HG03039 (cell line): Measurements from ENCODE around the gene EBI3.
"Not testable (repeated sequence)": the region's sequence is repeated elsewhere in the genome, so short reads cannot be mapped to it uniquely, and the experiment has no call there.

Experiments
- ATAC-seq: cut with Tn5 transposase; IDR thresholded peaks from one replicate; pipeline ENCODE4 v1.9.1; 2021; ENCODE audit warnings: mild to moderate bottlenecking, moderate library complexity; ENCODE audit not compliant: unreplicated experiment

The EBI3 gene

DNA sequence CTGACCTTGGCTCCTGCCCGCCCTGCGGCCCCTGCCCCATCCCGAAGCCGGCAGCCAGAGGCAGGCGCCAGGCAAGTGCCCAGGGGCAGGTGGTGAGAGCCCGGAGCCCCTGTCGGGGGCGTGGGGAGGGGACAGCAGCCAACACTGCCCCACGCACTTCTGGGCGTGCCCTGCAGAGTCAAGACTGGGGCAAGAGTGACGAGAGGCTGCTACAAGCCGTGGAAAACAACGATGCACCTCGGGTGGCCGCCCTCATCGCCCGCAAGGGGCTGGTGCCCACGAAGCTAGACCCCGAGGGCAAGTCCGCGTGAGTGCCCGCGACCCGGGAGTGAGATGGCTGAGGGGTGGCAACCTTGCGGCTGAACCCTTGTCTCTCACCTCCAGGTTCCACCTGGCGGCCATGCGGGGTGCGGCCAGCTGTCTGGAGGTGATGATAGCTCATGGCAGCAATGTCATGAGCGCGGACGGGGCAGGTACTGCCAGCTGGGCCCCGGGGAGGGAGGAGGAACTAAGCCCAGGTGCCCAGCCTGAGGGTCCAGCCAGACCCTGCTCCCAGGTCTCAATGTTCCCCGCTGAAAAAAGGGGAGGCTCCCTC is 29.5 kb upstream of the EBI3 start:
- ATAC-seq, result no peak

DNA sequence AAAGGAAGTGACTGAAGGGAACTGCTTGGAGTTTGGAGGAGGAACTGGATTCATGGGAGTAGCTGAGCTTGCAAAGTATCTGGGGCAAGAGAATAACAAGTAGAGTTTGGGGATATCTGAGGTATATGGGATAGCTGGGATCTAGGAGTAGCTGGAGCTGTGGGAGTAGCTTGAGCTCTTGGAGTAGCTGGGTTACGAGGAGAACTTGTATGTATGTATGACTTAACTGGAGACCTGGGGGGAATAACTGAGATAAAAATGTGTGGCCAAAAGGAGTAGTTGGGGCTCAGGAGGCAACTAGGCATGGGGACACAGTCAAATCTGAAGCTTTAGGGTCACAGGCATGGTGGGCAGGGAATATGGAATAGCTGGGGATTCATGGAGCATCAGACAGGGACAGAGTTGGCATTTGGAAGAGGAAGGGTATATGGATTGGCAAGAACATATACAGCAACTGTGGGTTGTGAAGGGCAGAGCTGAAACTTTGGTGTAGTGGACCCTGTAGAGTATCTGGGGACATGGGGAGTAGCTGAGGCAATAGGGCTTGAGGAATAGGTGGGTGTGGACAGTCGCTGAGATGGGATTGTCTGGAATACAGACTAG is 28.3 kb upstream of the EBI3 start:
- ATAC-seq, result no peak

GRCh38 chr19:4201798-4202197 is 27.5 kb upstream of the EBI3 start:
- no peak for ATAC-seq

DNA sequence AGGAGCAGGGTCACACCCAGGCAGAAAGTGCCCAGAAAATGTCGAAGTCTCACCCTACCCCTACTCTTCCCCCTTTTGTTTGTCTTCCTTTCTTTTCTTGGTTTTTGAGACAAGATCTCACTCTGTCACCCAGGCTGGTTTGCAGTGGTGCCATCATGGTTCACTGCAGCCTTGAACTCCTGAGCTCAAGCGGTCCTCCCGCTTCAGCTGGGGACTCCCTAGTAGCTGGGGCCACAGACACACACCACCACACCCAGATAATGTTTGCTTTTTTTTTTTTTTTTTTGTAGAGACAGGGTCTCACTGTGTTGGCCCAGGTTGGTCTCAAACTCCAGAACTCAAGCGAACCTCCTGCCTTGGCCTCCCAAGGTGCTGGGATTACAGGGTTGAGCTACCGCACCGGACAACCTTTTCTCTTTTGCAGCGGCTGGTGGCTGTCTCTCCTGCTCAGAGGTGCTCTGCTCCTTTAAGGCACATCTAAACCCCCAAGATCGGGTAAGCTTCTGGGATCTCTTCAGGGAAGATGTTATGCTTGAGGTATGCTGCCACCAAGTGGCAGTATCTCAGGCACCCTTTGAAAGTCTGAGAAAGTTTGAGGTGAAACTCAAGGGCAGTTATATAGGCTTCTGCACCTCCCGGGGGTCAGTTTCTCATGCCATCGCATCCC is 22.4 kb upstream of the EBI3 start:
- ATAC-seq, result no peak

GRCh38 chr19:4208385-4209094 is 20.8 kb upstream of the EBI3 start:
- ATAC-seq, result no peak

GRCh38 chr19:4210166-4210731 is 19.1 kb upstream of the EBI3 start:
- no peak for ATAC-seq

DNA sequence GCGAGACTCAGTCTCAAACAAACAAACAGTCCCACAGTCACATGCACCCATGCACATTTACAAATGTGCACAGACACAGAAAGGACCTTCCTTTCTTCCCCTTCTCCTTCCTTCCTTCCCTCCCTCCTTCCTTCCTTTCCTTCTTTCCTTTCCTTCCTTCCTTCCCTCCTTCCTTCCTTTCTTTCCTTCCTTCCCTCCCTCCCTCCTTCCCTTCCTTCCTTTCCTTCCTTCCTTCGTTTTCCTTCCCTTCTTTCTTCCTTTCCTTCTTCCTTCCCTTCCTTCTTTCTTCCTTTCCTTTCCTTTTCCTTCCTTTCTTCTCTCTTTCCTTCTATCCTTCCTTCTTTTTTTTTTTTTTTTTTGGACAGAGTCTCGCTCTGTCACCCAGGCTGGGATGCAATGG is 16.2 kb upstream of the EBI3 start:
- no peak for ATAC-seq

GRCh38 chr19:4215807-4216206 is 13.5 kb upstream of the EBI3 start:
- ATAC-seq, result no peak

DNA sequence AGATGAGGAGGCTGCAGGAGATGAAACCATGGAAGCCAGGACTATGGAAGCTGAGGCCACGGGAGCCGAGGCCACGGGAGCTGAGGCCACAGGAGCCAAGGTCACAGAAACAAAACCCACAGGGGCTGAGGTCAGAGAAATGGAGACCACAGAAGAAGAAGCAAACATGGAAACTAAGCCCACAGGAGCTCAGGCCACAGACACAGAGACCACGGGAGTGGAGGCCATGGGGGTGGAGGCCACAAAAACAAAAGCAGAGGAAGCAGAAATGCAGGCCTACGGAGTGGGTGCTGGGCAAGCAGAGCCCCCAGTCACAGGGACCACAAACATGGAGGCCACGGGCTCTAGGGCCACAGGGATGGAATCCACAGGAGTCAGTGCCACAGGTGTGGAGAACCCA is 12.5 kb upstream of the EBI3 start:
- no peak for ATAC-seq

- no peak for ATAC-seq
Measured at GRCh38 chr19:4217429-4218264, 11.7 kb upstream of the EBI3 start.

DNA sequence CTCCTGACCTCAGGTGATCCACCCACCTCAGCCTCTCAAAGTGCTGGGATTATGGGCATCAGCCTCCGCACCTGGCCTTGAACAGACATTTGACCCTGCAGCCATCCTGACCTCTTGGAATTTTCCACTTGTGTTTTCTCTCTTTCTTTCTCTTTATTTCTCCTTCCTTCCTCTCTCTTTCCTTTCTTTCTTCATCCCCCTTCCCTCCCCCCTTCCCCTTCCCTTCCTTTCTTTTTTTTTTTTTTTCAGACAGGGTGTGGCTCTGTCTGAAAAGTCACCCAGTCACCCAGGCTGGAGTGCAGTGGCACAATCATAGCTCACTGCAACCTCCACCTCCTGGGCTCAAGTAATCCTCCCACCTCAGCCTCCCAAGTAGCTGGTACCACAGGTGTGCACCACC is 10.8 kb upstream of the EBI3 start:
- ATAC-seq, result not testable (repeated sequence)

GRCh38 chr19:4220188-4220587 is 9.1 kb upstream of the EBI3 start:
- ATAC-seq, result no peak

DNA sequence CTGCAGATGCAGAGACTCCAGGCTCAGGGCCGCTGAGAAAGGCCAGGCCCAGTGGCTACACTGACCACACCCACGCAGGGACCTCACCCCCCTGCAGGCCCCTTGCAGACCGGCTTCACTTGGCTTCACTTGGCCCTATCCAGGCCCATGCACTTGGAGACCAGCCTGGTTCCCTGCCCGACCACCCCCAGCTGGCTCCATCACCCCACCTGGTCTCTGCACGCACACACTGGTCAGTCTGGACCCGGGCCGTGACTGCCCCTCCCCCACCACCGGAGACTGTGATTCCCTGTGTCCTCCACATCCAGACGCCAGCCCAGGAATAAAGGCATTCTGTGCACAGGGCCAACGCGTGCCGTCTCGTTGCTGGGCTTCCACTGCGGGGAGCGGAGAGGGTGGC is 4.9 kb upstream of the EBI3 start:
- no peak for ATAC-seq

- ATAC-seq, result no peak
Measured at GRCh38 chr19:4225885-4226284, 3.4 kb upstream of the EBI3 start.

DNA sequence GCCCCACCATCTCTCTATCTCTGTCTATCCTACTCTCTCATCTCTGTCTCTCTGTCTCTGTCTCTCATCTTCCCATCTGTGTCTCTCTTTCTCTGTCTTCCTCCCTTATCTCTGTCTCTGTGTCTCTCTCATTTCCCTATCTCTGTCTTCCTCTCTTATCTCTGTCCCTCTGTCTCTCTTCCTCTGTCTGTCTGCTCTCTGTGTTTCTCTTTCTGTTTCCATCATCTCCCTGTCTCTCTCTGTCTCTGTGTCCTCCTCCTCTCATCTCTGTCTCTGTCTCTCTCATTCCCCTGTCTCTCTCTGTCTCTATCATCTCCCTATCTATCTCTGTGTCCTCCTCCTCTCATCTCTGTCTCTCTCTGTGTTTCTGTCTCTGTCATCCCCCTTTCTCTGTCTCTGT is 1.6 kb upstream of the EBI3 start:
- no peak for ATAC-seq

DNA sequence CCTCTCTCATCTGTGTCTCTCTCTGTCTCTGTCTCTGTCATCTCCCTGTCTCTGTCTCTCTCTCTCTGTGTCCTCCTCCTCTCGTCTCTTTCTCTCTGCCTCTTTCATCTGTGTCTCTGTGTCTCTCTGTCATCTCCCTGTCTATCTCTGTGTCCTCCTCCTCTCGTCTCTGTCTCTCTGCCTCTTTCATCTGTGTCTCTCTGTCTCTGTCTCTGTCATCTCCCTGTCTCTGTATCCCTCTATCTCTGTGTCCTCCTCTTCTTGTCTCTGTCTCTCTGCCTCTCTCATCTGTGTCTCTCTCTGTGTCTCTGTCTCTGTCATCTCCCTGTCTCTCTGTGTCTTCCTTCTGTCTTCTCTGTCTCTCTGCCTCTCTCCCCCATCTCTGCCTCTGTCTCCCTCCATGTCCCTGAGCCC is 551 bp upstream of the EBI3 start:
- no peak for ATAC-seq

GRCh38 chr19:4230237-4230636 is 914 bp downstream of the EBI3 start:
- not testable (repeated sequence) for ATAC-seq

DNA sequence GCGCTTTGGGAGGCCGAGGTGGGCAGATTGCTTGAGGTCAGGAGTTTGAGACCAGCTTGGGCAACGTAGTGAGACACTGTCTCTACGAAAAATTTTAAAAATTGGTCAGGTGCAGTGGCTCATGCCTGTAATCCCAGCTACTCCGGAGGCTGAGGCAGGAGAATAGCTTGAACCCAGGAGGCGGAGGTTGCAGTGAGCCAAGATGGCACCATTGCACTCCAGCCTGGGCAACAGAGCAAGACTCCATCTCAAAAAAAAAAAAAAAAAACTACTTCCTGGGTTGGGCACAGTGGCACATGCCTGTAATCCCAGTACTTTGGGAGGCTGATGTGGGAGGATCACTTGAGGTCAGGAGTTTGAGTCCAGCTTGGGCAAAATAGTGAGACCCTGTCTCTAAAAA is 2.2 kb downstream of the EBI3 start:
- ATAC-seq, result not testable (repeated sequence)

GRCh38 chr19:4232139-4232538 is 2.8 kb downstream of the EBI3 start:
- not testable (repeated sequence) for ATAC-seq

DNA sequence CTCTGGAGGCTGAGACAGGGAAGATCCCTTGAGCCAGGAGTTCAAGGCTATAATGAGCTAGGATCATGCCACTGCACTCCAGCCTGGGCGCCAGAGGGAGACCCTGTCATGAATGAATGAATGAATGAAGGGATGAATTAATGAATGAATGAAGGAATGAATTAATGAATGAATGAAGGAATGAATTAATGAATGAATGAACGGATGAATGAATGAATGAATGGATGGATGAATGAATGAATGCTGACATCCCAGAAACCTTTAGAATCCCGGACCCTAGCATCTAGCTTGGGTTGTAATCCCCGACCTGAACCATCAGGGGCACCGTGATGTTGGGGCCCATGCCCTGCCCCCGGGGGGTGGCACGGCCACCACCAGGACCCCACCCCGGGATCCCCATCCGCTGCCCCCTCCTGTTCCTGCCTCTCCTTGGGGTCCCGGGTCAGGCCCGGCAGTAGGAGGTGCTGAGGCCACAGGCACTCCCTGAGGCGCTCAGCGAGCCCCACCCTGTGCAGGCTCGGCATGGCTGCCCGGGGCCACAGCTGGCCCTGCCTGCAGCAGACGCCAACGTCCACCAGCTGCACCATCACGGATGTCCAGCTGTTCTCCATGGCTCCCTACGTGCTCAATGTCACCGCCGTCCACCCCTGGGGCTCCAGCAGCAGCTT is 3.4 kb downstream of the EBI3 start:
- no peak for ATAC-seq
